DND-41 (cell line): Measurements from ENCODE around the gene INF2.
A peak's percentile ranks its signal among the peaks of the same experiment; 100 is the strongest.

ENCODE experiments used
- ATAC-seq: fragments of 200-7000 bp; cut with Tn5 transposase; 3 replicates; pipeline ENCODE4 v1.9.1; 2021; ENCODE audit warnings: low read depth; ENCODE audit not compliant: insufficient read depth
- DNase-seq: peaks from one replicate; pipeline ENCODE4 v3.0.0-alpha.2; 2020
- H2AFZ ChIP-seq: 2 replicates; pipeline ENCODE4 v1.6.0; 2012; ENCODE audit warnings: low read depth, low read length
- H3K27ac ChIP-seq: 2 replicates; pipeline ENCODE4 v1.5.1; 2012; ENCODE audit warnings: low read length, inconsistent platforms
- H3K27me3 ChIP-seq: fragments of 200-600 bp; sonication (generic); 2 replicates; pipeline ENCODE4 v1.6.0; 2012; ENCODE audit warnings: low read length, mild to moderate bottlenecking, inconsistent platforms; ENCODE audit not compliant: insufficient read depth, poor library complexity
- H3K36me3 ChIP-seq: 2 replicates; pipeline ENCODE4 v1.5.1; 2012; ENCODE audit warnings: low read length, inconsistent platforms; ENCODE audit not compliant: insufficient read depth
- H3K4me1 ChIP-seq: 2 replicates; pipeline ENCODE4 v1.5.1; 2012; ENCODE audit warnings: mild to moderate bottlenecking, low read length; ENCODE audit not compliant: insufficient read depth
- H3K4me2 ChIP-seq: 2 replicates; pipeline ENCODE4 v1.6.0; 2012; ENCODE audit warnings: mild to moderate bottlenecking, moderate library complexity, low read length, inconsistent platforms; ENCODE audit not compliant: insufficient read depth
- H3K4me3 ChIP-seq, 2 experiments: fragments of 200-600 bp in 1 of 2; shearing (Covaris generic) in 1 of 2; 2 replicates each; pipeline ENCODE4 v1.5.1; 2012 to 2016; ENCODE audit warnings: inconsistent platforms in 2 of 2, low read length in 2 of 2, mild to moderate bottlenecking in 2 of 2, low read depth in 1 of 2, moderate library complexity in 1 of 2
- H3K79me2 ChIP-seq: 2 replicates; pipeline ENCODE4 v1.6.0; 2012; ENCODE audit warnings: low read length, inconsistent platforms; ENCODE audit not compliant: insufficient read depth
- H3K9ac ChIP-seq: 2 replicates; pipeline ENCODE4 v1.6.0; 2012; ENCODE audit warnings: low read depth, mild to moderate bottlenecking, inconsistent platforms, low read length, moderate library complexity
- H3K9me3 ChIP-seq: 2 replicates; pipeline ENCODE4 v1.5.1; 2012; ENCODE audit warnings: low read length, moderate library complexity, mild to moderate bottlenecking, inconsistent platforms; ENCODE audit not compliant: insufficient read depth, severe bottlenecking
- H4K20me1 ChIP-seq: 2 replicates; pipeline ENCODE4 v1.6.0; 2012; ENCODE audit warnings: low read length; ENCODE audit not compliant: insufficient read depth
- EZH2 ChIP-seq: IDR thresholded peaks from 3 replicates; pipeline ENCODE4 v1.6.1; 2012; ENCODE audit warnings: borderline replicate concordance, low read depth, mild to moderate bottlenecking, moderate library complexity, low read length, inconsistent platforms; ENCODE audit not compliant: severe bottlenecking
- TF ChIP-seq, protein P1 (sequence below): IDR thresholded peaks from 2 replicates; pipeline ENCODE4 v1.5.1; 2012; ENCODE audit warnings: borderline replicate concordance, low read length, moderate library complexity, mild to moderate bottlenecking; ENCODE audit not compliant: poor library complexity, severe bottlenecking; ENCODE audit errors: extremely low read depth

The INF2 gene

DNA sequence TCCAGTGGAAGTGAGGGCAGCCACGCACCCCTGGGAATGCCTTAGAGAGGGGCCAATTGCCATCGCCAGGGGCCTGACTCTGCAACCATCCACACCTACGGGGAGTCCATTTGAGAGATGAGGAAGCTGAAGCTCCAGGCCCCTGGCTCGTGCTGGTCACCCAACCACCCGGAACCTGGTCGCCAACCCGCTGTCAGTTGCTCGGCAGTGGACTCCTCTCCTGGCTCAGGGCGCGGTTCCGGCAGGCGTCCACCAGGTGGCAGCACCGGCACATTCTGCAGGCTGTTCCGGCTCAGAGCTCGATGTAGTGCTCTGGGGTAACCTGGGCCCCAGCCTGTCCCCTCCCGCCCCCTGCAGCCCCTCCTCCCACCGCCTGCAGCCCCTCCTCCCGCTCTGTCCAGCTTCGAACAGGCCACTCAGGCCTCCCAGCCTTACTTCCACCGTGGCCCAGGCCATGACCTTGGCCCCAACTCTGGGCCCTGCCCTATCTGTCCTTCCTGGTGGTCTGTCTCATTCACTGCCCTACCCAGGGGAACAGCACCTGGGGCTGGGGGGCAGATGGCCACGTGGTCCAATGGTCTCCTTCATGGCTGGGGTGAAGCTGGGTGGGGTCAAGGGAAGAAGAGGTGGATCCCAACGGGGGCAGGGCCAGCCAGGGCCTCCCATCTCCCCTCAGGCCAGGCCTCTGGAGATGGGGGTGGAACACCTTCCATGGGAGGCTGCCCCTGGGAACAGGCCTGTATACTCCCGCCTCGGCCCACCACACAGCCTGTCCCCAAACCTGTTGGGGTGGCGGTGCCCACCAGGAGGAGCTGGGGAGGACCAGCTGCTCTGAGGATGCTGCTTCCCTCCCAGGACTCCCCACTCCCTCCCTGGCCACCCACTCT is 79.3 kb downstream of the INF2 start:
- Histone ChIP-seq H3K79me2 (no peaks in the 10 kb centered on the region), H3K4me1 (peaks cover 8% of the 10 kb centered on the region), H3K4me2 (peak overlapping the region; percentile 44; the same call in 1 of the 2 replicates), H3K4me3 (no peak overlapping the region), H3K9me3 (no peaks in the 10 kb centered on the region), H2AFZ (no peak overlapping the region), H3K27me3 (no peaks in the 10 kb centered on the region), H3K27ac (peak overlapping the region; percentile 64), H3K36me3 (peaks cover 57% of the 10 kb centered on the region), H3K9ac (no peak overlapping the region), H4K20me1 (peaks cover 47% of the 10 kb centered on the region)
- TF ChIP-seq, protein P1, sequence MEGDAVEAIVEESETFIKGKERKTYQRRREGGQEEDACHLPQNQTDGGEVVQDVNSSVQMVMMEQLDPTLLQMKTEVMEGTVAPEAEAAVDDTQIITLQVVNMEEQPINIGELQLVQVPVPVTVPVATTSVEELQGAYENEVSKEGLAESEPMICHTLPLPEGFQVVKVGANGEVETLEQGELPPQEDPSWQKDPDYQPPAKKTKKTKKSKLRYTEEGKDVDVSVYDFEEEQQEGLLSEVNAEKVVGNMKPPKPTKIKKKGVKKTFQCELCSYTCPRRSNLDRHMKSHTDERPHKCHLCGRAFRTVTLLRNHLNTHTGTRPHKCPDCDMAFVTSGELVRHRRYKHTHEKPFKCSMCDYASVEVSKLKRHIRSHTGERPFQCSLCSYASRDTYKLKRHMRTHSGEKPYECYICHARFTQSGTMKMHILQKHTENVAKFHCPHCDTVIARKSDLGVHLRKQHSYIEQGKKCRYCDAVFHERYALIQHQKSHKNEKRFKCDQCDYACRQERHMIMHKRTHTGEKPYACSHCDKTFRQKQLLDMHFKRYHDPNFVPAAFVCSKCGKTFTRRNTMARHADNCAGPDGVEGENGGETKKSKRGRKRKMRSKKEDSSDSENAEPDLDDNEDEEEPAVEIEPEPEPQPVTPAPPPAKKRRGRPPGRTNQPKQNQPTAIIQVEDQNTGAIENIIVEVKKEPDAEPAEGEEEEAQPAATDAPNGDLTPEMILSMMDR, result peak; percentile 92
- no peak for TF ChIP-seq EZH2
- peak; percentile 88 for DNase-seq
- peak; percentile 94 for ATAC-seq

DNA sequence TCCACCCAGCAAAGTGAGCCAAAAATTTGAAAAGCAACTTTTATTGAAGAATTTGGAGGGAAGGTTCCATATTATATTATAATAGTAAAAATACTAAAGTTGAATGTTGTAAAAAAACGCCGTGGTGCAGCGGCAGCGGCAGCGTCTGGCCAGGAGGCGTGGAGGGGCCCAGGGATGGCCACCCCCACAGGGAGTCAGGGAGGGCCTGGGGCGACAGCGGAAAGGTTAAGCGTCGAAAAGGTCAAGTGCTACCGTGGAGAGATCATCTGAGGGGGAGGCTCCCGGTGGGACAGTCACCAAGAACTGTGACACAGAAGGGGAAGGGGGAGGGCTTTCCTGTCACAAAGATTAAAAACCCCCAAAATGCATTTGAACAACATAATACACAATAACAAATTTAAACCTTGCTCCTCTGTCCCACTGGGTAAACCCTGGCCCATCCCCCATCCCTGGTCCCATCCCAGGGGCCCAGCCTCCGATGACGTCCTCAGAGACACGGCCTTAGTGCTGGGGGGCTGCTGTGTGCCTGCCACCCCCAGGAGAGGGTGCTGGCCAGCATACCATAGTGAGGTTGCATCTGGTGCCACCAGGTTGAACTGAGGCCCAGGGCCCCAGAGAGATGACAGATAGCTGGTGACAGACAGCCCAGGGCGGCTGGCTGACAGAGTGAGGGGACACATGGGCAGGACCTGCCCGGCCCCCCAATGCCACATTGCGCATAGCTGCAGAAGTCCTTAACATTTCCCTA is 80.1 kb downstream of the INF2 start:
- Histone ChIP-seq H3K27ac (no peak overlapping the region), H3K4me1 (peaks cover 8% of the 10 kb centered on the region), H4K20me1 (peaks cover 51% of the 10 kb centered on the region), H3K36me3 (peaks cover 66% of the 10 kb centered on the region), H3K27me3 (no peaks in the 10 kb centered on the region), H3K9me3 (no peaks in the 10 kb centered on the region), H3K9ac (no peak overlapping the region), H3K4me3 (no peak overlapping the region), H3K79me2 (no peaks in the 10 kb centered on the region), H2AFZ (no peak overlapping the region), H3K4me2 (no peak overlapping the region)
- DNase-seq, result no peak
- no peak for ATAC-seq
- TF ChIP-seq EZH2, result no peak
- TF ChIP-seq, protein P1, result no peak

DNA sequence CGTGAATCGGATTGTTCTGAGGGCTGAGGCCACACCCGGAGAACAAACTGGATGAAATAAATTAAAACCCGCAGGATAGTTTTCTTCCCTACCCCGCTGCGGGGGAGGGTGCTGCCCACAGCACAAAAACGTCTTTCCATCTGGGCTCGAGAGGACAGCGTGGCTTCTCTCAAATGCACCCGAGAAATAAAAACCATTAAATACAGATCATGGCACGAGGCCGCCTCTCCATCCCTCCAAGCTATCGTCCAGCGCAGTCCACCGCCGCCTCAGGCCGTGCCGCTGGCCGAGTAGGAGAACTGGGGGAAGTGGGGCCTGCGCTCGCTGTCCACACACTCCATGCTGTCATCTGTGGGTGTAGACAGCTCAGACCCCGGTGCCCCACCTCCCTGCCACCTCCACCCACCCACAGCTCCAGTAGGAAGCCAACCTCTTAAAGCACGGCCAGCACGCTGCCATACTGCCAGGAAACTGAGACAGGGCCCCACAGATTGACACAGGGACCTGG is 80.7 kb downstream of the INF2 start:
- no peaks in the 10 kb centered on the region for H3K79me2 ChIP-seq
- H2AFZ ChIP-seq, result no peak overlapping the region
- peaks cover 8% of the 10 kb centered on the region for H3K4me1 ChIP-seq
- no peak overlapping the region for H3K9ac ChIP-seq
- TF ChIP-seq EZH2, result no peak
- TF ChIP-seq, protein P1, result no peak
- H3K4me3 ChIP-seq, result no peak overlapping the region
- ATAC-seq, result no peak
- DNase-seq, result no peak
- H4K20me1 ChIP-seq, result peaks cover 53% of the 10 kb centered on the region
- H3K9me3 ChIP-seq, result no peaks in the 10 kb centered on the region
- no peak overlapping the region for H3K27ac ChIP-seq
- peaks cover 72% of the 10 kb centered on the region for H3K36me3 ChIP-seq
- H3K4me2 ChIP-seq, result no peak overlapping the region
- H3K27me3 ChIP-seq, result no peaks in the 10 kb centered on the region
